Adrenal gland (tissue), 12 donors: ENCODE results near the gene OSBPL9. TPM values are rescaled to one million over a fixed set of nuclear protein-coding genes. Genes with fewer than 3 reads are reported as not detected.

Source experiments
- DNase-seq, 7 donors: peaks; one replicate each; pipeline ENCODE4 v3.0.0-alpha.2; 2019 to 2020
- H3K27ac ChIP-seq, 5 donors: fragments of 200-600 bp; sonication (generic) in 4 of 5; 1 replicate in 3 of 5; 2 replicates in 2 of 5; pipeline versions ENCODE4 v1.5.1 to v1.8.0; 2016 to 2020; ENCODE audit warnings: mild to moderate bottlenecking in 1 of 5
- H3K27me3 ChIP-seq: fragments of 200-600 bp; 2 replicates; pipeline ENCODE4 v1.8.0; 2021
- H3K36me3 ChIP-seq, 2 donors: fragments of 200-600 bp; replicated peaks in 1 of 2; 1 replicate in 1 of 2; 2 replicates in 1 of 2; pipeline versions ENCODE4 v1.5.1 to v1.8.0; 2018 to 2022
- H3K4me1 ChIP-seq, 2 donors: fragments of 200-600 bp; replicated peaks in 1 of 2; 1 replicate in 1 of 2; 2 replicates in 1 of 2; pipeline versions ENCODE4 v1.5.1 to v1.8.0; 2018 to 2021
- H3K4me3 ChIP-seq, 4 donors: fragments of 200-600 bp; sonication (generic) in 3 of 4; one replicate each; pipeline ENCODE4 v1.5.1; 2016 to 2018
- H3K9me3 ChIP-seq, 3 donors: fragments of 200-600 bp; sonication (generic) in 1 of 3; replicated peaks in 1 of 3; 1 replicate in 2 of 3; 2 replicates in 1 of 3; pipeline versions ENCODE4 v1.5.1 to v1.8.0; 2016 to 2021
- POLR2A ChIP-seq, 2 donors: fragments of 450-650 bp; IDR thresholded peaks; one replicate each; pipeline ENCODE4 v1.6.1; 2017; ENCODE audit warnings: antibody characterized with exemption in 2 of 2, mild to moderate bottlenecking in 2 of 2, moderate library complexity in 1 of 2
- WGBS, 4 donors: extraction: QIAGEN DNeasy Blood & Tissue Kit in 2 of 4; methylation state at CpG; one replicate each; pipeline versions ENCODE4 v1.1.5 to v1.1.7; 2013 to 2017; 5-methylcytosine and 5-hydroxymethylcytosine counted together
- intact Hi-C, 2 donors: fragments of 100-400 bp; cut with DNase I; formaldehyde crosslinking; loops; one replicate each; pipeline versions ENCODE4 v1.14.1 to v1.15.0; 2022 to 2023
- polyA plus RNA-seq, 3 donors: library from polyadenylated mRNA; stranded (reverse); fragments of 200-250 nt in 2 of 3; fragments of 350-450 nt in 1 of 3; fragmentation: Illumina TruSeq in 1 of 3; extraction: RNeasy Lipid Tissue Mini Kit (QIAGEN cat#74804) in 1 of 3; gene quantifications; one replicate each; pipeline ENCODE4 v1.2.3, GENCODE V29; 2013 to 2014
- total RNA-seq, 9 donors: library from RNA; depleted of rRNA in 4 of 9; stranded (reverse); fragments of >200 nt in 4 of 9; fragments of 120-200 nt in 1 of 9; fragmentation: NEBNext Ultra II Directional in 1 of 9; extraction: Animal tissue kit (Norgen Biotek cat#: 25700) in 1 of 9; gene quantifications; one replicate each; pipeline versions ENCODE4 v1.1.0 to v1.2.4, GENCODE V29; 2013 to 2023
- TF ChIP-seq, protein P1 (sequence below), 6 experiments: fragments of 450-650 bp in 4 of 6; fragments of 200-600 bp in 2 of 6; sonication (generic) in 1 of 6; IDR thresholded peaks; 1 replicate in 5 of 6; 2 replicates in 1 of 6; pipeline versions ENCODE4 v1.5.1 to v1.8.0; 2016 to 2021; ENCODE audit warnings: antibody characterized with exemption in 6 of 6, mild to moderate bottlenecking in 2 of 6, moderate library complexity in 1 of 6
- donor health status: healthy with polysubstance abuse.
- donor health status: Bipolar disorder and iron deficiency.
- donor health status: DM: yes; HTN: yes; CAD: no.
- donor health status: DM: no; HTN: no; CAD: no.
- donor health status: DM: no; HTN: no; CAD: no.
- donor health status: DM: yes; HTN: yes; CAD: no.

Gene OSBPL9
- total and polyA plus RNA-seq, 12 donors, result 61.9 to 180 (median 87.3) TPM

DNA sequence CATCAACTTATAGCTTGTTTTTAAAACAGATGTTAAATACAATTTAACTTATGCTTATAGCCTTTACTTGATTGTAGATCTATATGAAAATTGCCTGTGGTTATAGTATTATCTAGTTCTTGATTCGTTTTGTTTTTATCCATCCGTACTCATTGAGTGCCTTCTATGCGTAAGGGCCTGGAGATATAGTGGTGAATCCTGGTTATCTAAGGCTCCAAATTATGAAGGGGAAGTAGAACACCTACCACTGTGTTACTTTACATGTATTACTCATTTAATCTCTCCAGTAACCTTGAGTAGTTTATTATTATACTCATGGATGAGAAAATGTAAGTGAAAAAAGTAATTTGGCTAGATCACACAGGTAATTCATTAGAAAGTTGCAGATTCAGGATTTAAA lies 121.8 kb downstream of the OSBPL9 start:
- 89 to 94% (median 92%) methylated on average over 3 of the region's 3 CpGs for WGBS, 4 donors
- Histone ChIP-seq H3K4me3 (no peak overlapping the region), H3K9me3 (no peaks in the 10 kb centered on the region), H3K27me3 (no peaks in the 10 kb centered on the region), H3K27ac (no peak overlapping the region), H3K4me1 (peaks cover 17 to 48% of the 10 kb centered on the region in 2 donors), H3K36me3 (no peaks in the 10 kb centered on the region)
- intact Hi-C loops, result no loop called here
- DNase-seq, result no peak
- TF ChIP-seq, protein P1, sequence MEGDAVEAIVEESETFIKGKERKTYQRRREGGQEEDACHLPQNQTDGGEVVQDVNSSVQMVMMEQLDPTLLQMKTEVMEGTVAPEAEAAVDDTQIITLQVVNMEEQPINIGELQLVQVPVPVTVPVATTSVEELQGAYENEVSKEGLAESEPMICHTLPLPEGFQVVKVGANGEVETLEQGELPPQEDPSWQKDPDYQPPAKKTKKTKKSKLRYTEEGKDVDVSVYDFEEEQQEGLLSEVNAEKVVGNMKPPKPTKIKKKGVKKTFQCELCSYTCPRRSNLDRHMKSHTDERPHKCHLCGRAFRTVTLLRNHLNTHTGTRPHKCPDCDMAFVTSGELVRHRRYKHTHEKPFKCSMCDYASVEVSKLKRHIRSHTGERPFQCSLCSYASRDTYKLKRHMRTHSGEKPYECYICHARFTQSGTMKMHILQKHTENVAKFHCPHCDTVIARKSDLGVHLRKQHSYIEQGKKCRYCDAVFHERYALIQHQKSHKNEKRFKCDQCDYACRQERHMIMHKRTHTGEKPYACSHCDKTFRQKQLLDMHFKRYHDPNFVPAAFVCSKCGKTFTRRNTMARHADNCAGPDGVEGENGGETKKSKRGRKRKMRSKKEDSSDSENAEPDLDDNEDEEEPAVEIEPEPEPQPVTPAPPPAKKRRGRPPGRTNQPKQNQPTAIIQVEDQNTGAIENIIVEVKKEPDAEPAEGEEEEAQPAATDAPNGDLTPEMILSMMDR (IDR thresholded peaks at IDR 0.05), result no peak

- TF ChIP-seq, protein P1 (IDR thresholded peaks at IDR 0.05), result no peak
- no peaks in the 10 kb centered on the region for H3K36me3 ChIP-seq
- no peak for DNase-seq
- H3K27ac ChIP-seq, result no peak overlapping the region
- no peak overlapping the region for H3K4me3 ChIP-seq
- peaks cover 5 to 29% of the 10 kb centered on the region in 2 donors for H3K4me1 ChIP-seq
- intact Hi-C loops, result no loop called here
- no peaks in the 10 kb centered on the region for H3K9me3 ChIP-seq
- WGBS, 4 donors, result 67 to 78% (median 73%) methylated on average over 3 of the region's 3 CpGs
- no peaks in the 10 kb centered on the region for H3K27me3 ChIP-seq
Measured at GRCh38 chr1:51740652-51741051, 123.8 kb downstream of the OSBPL9 start.

DNA sequence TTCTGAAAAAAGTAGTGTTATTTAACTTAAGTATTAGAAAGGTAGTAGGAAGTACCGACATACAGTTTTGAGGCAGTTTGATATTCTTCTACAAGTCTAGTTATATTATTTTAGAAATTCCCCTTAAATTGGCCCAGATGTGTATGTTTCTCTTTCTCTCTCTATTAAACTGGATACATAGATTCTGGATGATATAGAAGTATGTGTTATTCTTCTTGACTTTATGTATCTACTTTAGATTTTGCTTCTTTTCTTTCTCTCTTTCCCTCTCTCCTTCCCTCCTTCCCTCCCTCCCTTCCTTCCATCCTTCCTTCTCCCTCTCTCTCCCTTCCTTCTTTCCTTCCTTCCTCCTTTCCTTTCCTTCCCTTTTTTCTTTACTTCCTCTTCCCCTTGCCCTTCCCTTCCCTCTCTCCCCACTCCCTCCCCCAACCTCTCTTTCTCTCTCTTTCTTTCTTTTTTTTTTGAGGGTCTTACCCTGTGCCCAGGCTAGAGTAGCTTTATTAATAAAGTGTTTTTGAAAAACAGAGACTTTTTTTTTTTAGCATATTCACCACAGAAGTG lies 124.3 kb downstream of the OSBPL9 start:
- no peak overlapping the region for H3K27ac ChIP-seq
- no peaks in the 10 kb centered on the region for H3K9me3 ChIP-seq
- no peak for DNase-seq
- H3K27me3 ChIP-seq, result no peaks in the 10 kb centered on the region
- TF ChIP-seq POLR2A (IDR thresholded peaks at IDR 0.05), result no peak
- TF ChIP-seq, protein P1 (IDR thresholded peaks at IDR 0.05), result no peak
- 91 to 98% (median 96%) methylated on average over 1 of the region's 1 CpG for WGBS, 4 donors
- H3K4me1 ChIP-seq, result peaks cover 5 to 23% of the 10 kb centered on the region in 2 donors
- no peaks in the 10 kb centered on the region for H3K36me3 ChIP-seq
- no peak overlapping the region for H3K4me3 ChIP-seq
- intact Hi-C loops, result no loop called here

- Histone ChIP-seq H3K4me1 (no peaks in the 10 kb centered on the region), H3K4me3 (no peak overlapping the region), H3K27ac (no peak overlapping the region), H3K9me3 (no peaks in the 10 kb centered on the region), H3K36me3 (no peaks in the 10 kb centered on the region), H3K27me3 (no peaks in the 10 kb centered on the region)
- no peak for TF ChIP-seq POLR2A (IDR thresholded peaks at IDR 0.05)
- TF ChIP-seq, protein P1 (IDR thresholded peaks at IDR 0.05), result no peak
- 87 to 92% (median 91%) methylated on average over 4 of the region's 4 CpGs for WGBS, 4 donors
- intact Hi-C loops, result no loop called here
- no peak for DNase-seq
Measured at GRCh38 chr1:51744506-51745303, 127.8 kb downstream of the OSBPL9 start.
